ENCODE results near the gene KLHL30.
A peak's percentile ranks its signal among the peaks of the same experiment; 100 is the strongest.

Gene KLHL30

GRCh38 chr2:238117199-238118154, 21.0 kb upstream of the KLHL30 start:
- no peak for TF ChIP-seq CTCF (IDR thresholded peaks at IDR 0.05; ENCODE audit: low read length, missing control alignments)
- H3K4me3 ChIP-seq (replicated peaks; ENCODE audit: low read depth, low read length) = no peak overlapping the region
- no peak for DNase-seq (ENCODE audit: low read depth)

- H3K4me3 ChIP-seq (replicated peaks; ENCODE audit: low read depth, low read length) = no peak overlapping the region
- no peak for DNase-seq (ENCODE audit: low read depth)
- no peak for TF ChIP-seq CTCF (IDR thresholded peaks at IDR 0.05; ENCODE audit: low read length, missing control alignments)
These were observed 18.6 kb upstream of the KLHL30 start for GRCh38 chr2:238119756-238120462.

- H3K4me3 ChIP-seq (replicated peaks; ENCODE audit: low read depth, low read length) = no peak overlapping the region
- peak; percentile 28 for TF ChIP-seq CTCF (IDR thresholded peaks at IDR 0.05; ENCODE audit: low read length, missing control alignments)
- DNase-seq (ENCODE audit: low read depth) = peak; percentile 40
These were observed 17.8 kb upstream of the KLHL30 start for GRCh38 chr2:238120463-238121298.

- no peak for DNase-seq (ENCODE audit: low read depth)
- no peak overlapping the region for H3K4me3 ChIP-seq (replicated peaks; ENCODE audit: low read depth, low read length)
- TF ChIP-seq CTCF (IDR thresholded peaks at IDR 0.05; ENCODE audit: low read length, missing control alignments) = no peak
These were observed 16.8 kb upstream of the KLHL30 start for GRCh38 chr2:238121511-238122286.

GRCh38 chr2:238122287-238123217, 15.9 kb upstream of the KLHL30 start:
- no peak for TF ChIP-seq CTCF (IDR thresholded peaks at IDR 0.05; ENCODE audit: low read length, missing control alignments)
- no peak overlapping the region for H3K4me3 ChIP-seq (replicated peaks; ENCODE audit: low read depth, low read length)
- DNase-seq (ENCODE audit: low read depth) = no peak

All from fibroblast of pulmonary artery (primary cell).